ENCODE data around the gene IRF3. TPM values are rescaled to one million over a fixed set of nuclear protein-coding genes. Genes with fewer than 3 reads are reported as not detected.

IRF3 gene
- total RNA-seq, 4 donors from 2014 or later = 41.5 to 62.5 (median 52.3) TPM

Small RNA genes lying within 50 kb of the gene (microRNA-seq; reads per million reads assigned to microRNA genes)
- gene MIR5088 = not detected

Small RNA genes lying within 50 kb of the gene (small RNA-seq; reads per million reads assigned to genes)
- gene MIR5088 = not detected

Other genes starting within 250 kb of the IRF3 start
- gene PTH2, start 242.4 kb downstream of the IRF3 start, total RNA-seq = not detected
- gene GFY, start 240.5 kb downstream of the IRF3 start, total RNA-seq = not detected
- gene SLC17A7, start 224.3 kb downstream of the IRF3 start, total RNA-seq = 1 to 10 TPM in 3 of 4 donors, under 1 TPM in 1; 0.73 to 1.5 (median 1.3) TPM
- gene PIH1D1, start 214.0 kb downstream of the IRF3 start, total RNA-seq = 100 to 1,000 TPM in 2 of 4 donors, 10 to 100 TPM in 2; 69.7 to 125 (median 99.8) TPM
- 10 to 100 TPM; 32.5 to 39.5 (median 34.2) TPM for gene ALDH16A1, start 212.6 kb downstream of the IRF3 start, total RNA-seq
- 1 to 10 TPM; 2.8 to 7.3 (median 6.3) TPM for gene FLT3LG, start 191.6 kb downstream of the IRF3 start, total RNA-seq
- gene RPL13A, start 178.2 kb downstream of the IRF3 start, total RNA-seq = 1,000 to 10,000 TPM; 1,542 to 2,853 (median 2,123) TPM
- 1,000 to 10,000 TPM; 1,543 to 4,390 (median 2,518) TPM for gene RPS11, start 169.4 kb downstream of the IRF3 start, total RNA-seq
- 100 to 1,000 TPM; 149 to 248 (median 180) TPM for gene FCGRT, start 153.2 kb downstream of the IRF3 start, total RNA-seq
- 10 to 100 TPM in 3 of 4 donors, 1 to 10 TPM in 1; 9.7 to 12.6 (median 11.3) TPM for gene RCN3, start 137.9 kb downstream of the IRF3 start, total RNA-seq
- 10 to 100 TPM; 46.1 to 94.6 (median 64.7) TPM for gene NOSIP, start 85.3 kb downstream of the IRF3 start, total RNA-seq
- gene PRRG2, start 84.5 kb downstream of the IRF3 start, total RNA-seq = 10 to 100 TPM in 3 of 4 donors, 1 to 10 TPM in 1; 8.9 to 29.6 (median 25.0) TPM
- gene PRR12, start 74.7 kb downstream of the IRF3 start, total RNA-seq = 10 to 100 TPM in 3 of 4 donors, 1 to 10 TPM in 1; 7.3 to 15.6 (median 12.4) TPM
- gene RRAS, start 25.7 kb downstream of the IRF3 start, total RNA-seq = 10 to 100 TPM; 24.0 to 44.5 (median 28.8) TPM
- 10 to 100 TPM; 17.5 to 38.4 (median 25.8) TPM for gene SCAF1, start 23.6 kb downstream of the IRF3 start, total RNA-seq
- gene BCL2L12, start 76 bp upstream of the IRF3 start, total RNA-seq = 1 to 10 TPM; 4.7 to 8.1 (median 7.2) TPM
- 100 to 1,000 TPM; 117 to 156 (median 139) TPM for gene PRMT1, start 11.4 kb upstream of the IRF3 start, total RNA-seq
- 1 to 10 TPM in 1 of 4 donors, under 1 TPM in 2, not detected in 1; 0.38 to 2.7 (median 0.45) TPM for gene ADM5, start 23.7 kb upstream of the IRF3 start, total RNA-seq
- 1 to 10 TPM; 1.9 to 3.9 (median 2.6) TPM for gene CPT1C, start 25.3 kb upstream of the IRF3 start, total RNA-seq
- under 1 TPM in 2 of 4 donors, not detected in 2; 0.22 to 0.81 TPM for gene TSKS, start 97.4 kb upstream of the IRF3 start, total RNA-seq
- gene AP2A1, start 101.1 kb upstream of the IRF3 start, total RNA-seq = 10 to 100 TPM; 48.4 to 77.6 (median 66.9) TPM
- 10 to 100 TPM; 20.1 to 40.1 (median 33.3) TPM for gene FUZ, start 147.4 kb upstream of the IRF3 start, total RNA-seq
- gene MED25, start 152.4 kb upstream of the IRF3 start, total RNA-seq = 10 to 100 TPM; 42.6 to 50.2 (median 44.9) TPM
- 100 to 1,000 TPM in 2 of 4 donors, 10 to 100 TPM in 2; 88.3 to 148 (median 98.9) TPM for gene PTOV1, start 185.3 kb upstream of the IRF3 start, total RNA-seq
- 100 to 1,000 TPM in 1 of 4 donors, 10 to 100 TPM in 3; 54.6 to 124 (median 84.3) TPM for gene PNKP, start 201.7 kb upstream of the IRF3 start, total RNA-seq
- 10 to 100 TPM; 16.7 to 26.0 (median 21.5) TPM for gene AKT1S1, start 211.5 kb upstream of the IRF3 start, total RNA-seq
- gene TBC1D17, start 211.8 kb upstream of the IRF3 start, total RNA-seq = 10 to 100 TPM; 28.5 to 41.9 (median 39.7) TPM
- gene IL4I1, start 231.0 kb upstream of the IRF3 start, total RNA-seq = under 1 TPM in 1 of 4 donors, not detected in 3; 0.83 TPM